Calu3 (cell line): ENCODE results near the gene RNLS. TPM values are rescaled to one million over a fixed set of nuclear protein-coding genes. Genes with fewer than 3 reads are reported as not detected.

ENCODE experiments used
- BruUV-seq: library from RNA; stranded (reverse); fragments of 400-500 nt; replicated peaks from 2 replicates; lab custom pipeline; 2021; lab: Mats Ljungman, UMichigan
- CTCF ChIA-PET: fragments of 300-600 bp; sonication (Branson Sonifier 250); formaldehyde crosslinking; loops from one replicate; lab custom pipeline; 2022; ENCODE audit warnings: antibody characterized with exemption; lab: Charles Lee
- DNase-seq: peaks from one replicate; pipeline ENCODE4 v3.0.0; 2022
- H3K27ac Mint-ChIP-seq: one replicate; pipeline ENCODE4 v1.8.0; 2022; ENCODE audit warnings: mixed read lengths; ENCODE audit not compliant: unreplicated experiment
- H3K27me3 Mint-ChIP-seq: one replicate; pipeline ENCODE4 v1.8.0; 2022; ENCODE audit warnings: mixed read lengths; ENCODE audit not compliant: unreplicated experiment
- H3K36me3 Mint-ChIP-seq: one replicate; pipeline ENCODE4 v1.8.0; 2022; ENCODE audit warnings: mild to moderate bottlenecking, moderate library complexity, mixed read lengths; ENCODE audit not compliant: insufficient read depth, unreplicated experiment
- H3K4me1 Mint-ChIP-seq: one replicate; pipeline ENCODE4 v1.8.0; 2022; ENCODE audit warnings: mild to moderate bottlenecking, low read depth, mixed read lengths; ENCODE audit not compliant: unreplicated experiment
- H3K4me3 Mint-ChIP-seq: one replicate; pipeline ENCODE4 v1.8.0; 2022; ENCODE audit warnings: mild to moderate bottlenecking, low read depth, moderate library complexity, mixed read lengths; ENCODE audit not compliant: unreplicated experiment
- H3K9me3 Mint-ChIP-seq: one replicate; pipeline ENCODE4 v1.8.0; 2022; ENCODE audit warnings: low read depth, mixed read lengths; ENCODE audit not compliant: unreplicated experiment
- intact Hi-C: fragments of 100-400 bp; cut with micrococcal nuclease; formaldehyde crosslinking; loops from one replicate; pipeline ENCODE4 v1.10.0; 2022; ENCODE audit not compliant: unreplicated experiment
- total RNA-seq: library from RNA; stranded (reverse); gene quantifications from 2 replicates; pipeline ENCODE4 v1.2.3, GENCODE V29; 2022
- TF ChIP-seq, protein P1 (sequence below): fragments of 200-600 bp; IDR thresholded peaks from one replicate; pipeline ENCODE4 v1.8.0; 2022; ENCODE audit warnings: antibody characterized with exemption; ENCODE audit not compliant: unreplicated experiment

The RNLS gene
- total RNA-seq, 1 experiment from 2014 or later, result 6.3 TPM

DNA sequence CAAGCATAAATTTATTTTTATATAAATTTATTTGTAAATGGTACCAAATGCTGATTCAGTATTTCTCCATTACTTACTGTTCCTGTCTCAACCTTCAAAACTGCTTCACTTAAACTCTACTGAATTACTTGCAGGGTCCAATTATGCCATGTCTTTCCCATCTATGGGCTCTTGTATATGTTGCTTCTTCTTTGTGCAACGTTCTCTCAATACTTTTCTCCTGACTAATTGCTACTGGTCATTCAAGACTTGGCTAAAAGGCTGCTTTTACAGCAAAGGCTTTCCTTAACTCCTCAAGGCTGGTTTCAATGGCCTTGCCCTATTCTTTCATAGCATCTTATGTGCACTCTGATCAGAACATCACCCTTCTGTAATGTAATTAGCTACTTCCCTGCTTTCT is 67.9 kb downstream of the RNLS start:
- Mint-ChIP-seq H3K4me3 (no peak overlapping the region), H3K36me3 (no peaks in the 10 kb centered on the region), H3K4me1 (peaks cover 10% of the 10 kb centered on the region), H3K9me3 (peaks cover 3% of the 10 kb centered on the region), H3K27me3 (no peaks in the 10 kb centered on the region), H3K27ac (no peak overlapping the region)
- CTCF ChIA-PET, result no interaction called here
- TF ChIP-seq, protein P1, sequence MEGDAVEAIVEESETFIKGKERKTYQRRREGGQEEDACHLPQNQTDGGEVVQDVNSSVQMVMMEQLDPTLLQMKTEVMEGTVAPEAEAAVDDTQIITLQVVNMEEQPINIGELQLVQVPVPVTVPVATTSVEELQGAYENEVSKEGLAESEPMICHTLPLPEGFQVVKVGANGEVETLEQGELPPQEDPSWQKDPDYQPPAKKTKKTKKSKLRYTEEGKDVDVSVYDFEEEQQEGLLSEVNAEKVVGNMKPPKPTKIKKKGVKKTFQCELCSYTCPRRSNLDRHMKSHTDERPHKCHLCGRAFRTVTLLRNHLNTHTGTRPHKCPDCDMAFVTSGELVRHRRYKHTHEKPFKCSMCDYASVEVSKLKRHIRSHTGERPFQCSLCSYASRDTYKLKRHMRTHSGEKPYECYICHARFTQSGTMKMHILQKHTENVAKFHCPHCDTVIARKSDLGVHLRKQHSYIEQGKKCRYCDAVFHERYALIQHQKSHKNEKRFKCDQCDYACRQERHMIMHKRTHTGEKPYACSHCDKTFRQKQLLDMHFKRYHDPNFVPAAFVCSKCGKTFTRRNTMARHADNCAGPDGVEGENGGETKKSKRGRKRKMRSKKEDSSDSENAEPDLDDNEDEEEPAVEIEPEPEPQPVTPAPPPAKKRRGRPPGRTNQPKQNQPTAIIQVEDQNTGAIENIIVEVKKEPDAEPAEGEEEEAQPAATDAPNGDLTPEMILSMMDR, result no peak
- intact Hi-C loops, result no loop called here
- DNase-seq, result no peak
- BruUV-seq, result no TSS peak

DNA sequence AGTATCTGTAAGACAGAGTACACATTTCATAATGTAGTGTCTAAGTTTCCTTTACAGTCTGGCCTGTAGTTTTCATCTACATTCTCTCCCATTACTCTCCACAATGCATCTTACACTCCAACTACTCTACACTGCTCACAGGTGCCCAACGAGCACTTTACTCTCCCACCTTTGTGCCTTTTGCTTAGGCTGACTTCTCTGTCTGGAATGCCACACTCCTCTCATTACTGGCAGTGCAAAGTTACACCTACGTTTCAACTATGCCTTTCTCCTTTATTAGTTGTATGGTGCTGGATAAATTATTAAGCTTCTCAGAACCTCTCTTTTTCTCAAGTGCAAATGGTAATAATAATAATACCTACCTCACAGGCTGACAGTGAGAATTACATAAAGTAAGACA is 70.5 kb downstream of the RNLS start:
- Mint-ChIP-seq H3K4me3 (no peak overlapping the region), H3K36me3 (no peaks in the 10 kb centered on the region), H3K4me1 (peaks cover 10% of the 10 kb centered on the region), H3K27ac (no peak overlapping the region), H3K9me3 (peaks cover 3% of the 10 kb centered on the region), H3K27me3 (no peaks in the 10 kb centered on the region)
- CTCF ChIA-PET, result no interaction called here
- intact Hi-C loops, result no loop called here
- TF ChIP-seq, protein P1, result no peak
- DNase-seq, result no peak
- no TSS peak for BruUV-seq

- no peak overlapping the region for H3K4me3 Mint-ChIP-seq
- intact Hi-C loops, result no loop called here
These were observed 74.3 kb downstream of the RNLS start for GRCh38 chr10:88508796-88509195.

DNA sequence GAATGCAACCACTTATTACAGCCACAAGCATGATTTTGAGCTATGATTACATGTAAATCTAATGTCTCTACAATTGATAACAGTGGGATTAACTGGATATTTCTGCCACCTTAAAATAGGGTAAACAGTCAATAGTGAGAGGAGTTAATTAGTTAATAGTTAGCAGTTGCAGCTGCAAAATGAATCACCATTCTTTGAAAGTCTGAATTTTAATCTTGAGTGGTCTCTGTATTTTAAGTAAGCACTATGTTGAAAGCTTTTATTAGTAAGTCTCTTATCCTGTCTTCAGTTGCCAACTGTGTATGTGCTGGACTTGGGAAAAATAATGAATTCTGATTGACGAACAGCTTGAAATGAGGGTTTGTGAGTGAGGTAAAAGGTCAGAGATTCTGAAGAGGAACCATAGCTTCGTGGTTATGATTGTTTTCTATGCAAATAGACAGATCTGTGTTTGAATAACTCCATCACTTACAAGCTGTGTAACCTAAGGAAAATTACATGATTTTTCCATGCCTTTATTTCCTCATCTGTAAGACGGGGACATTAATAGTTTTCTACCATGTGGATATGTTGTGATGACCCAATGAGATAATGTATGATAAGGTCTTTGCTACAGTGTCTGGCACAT is 75.2 kb downstream of the RNLS start:
- Mint-ChIP-seq H3K27ac (no peak overlapping the region), H3K4me1 (peaks cover 8% of the 10 kb centered on the region), H3K36me3 (no peaks in the 10 kb centered on the region), H3K4me3 (no peak overlapping the region), H3K9me3 (no peaks in the 10 kb centered on the region), H3K27me3 (no peaks in the 10 kb centered on the region)
- DNase-seq, result no peak
- CTCF ChIA-PET, result interaction anchor here (0.6 kb wide), 1 partner anchor 75 kb away, joined by 3 read pairs; the partner anchor contains the start of gene RNLS
- TF ChIP-seq, protein P1, result no peak
- BruUV-seq, result no TSS peak
- intact Hi-C loops, result no loop called here

More at GRCh38 chr10:88508796-88509195, 74.3 kb downstream of the RNLS start:
- TF ChIP-seq, protein P1, result no peak
- DNase-seq, result no peak
- H3K4me1 Mint-ChIP-seq, result peaks cover 10% of the 10 kb centered on the region
- BruUV-seq, result no TSS peak
- no peaks in the 10 kb centered on the region for H3K9me3 Mint-ChIP-seq
- H3K27ac Mint-ChIP-seq, result no peak overlapping the region
- H3K27me3 Mint-ChIP-seq, result no peaks in the 10 kb centered on the region
- CTCF ChIA-PET, result no interaction called here
- H3K36me3 Mint-ChIP-seq, result no peaks in the 10 kb centered on the region
